SK-N-SH (cell line): ENCODE data around the gene RLBP1. TPM values are rescaled to one million over a fixed set of nuclear protein-coding genes. Genes with fewer than 3 reads are reported as not detected.

Experiments
- CTCF ChIA-PET: fragments of 300-600, 350-600 bp; formaldehyde crosslinking; extraction: SDS; loops from one replicate; lab custom pipeline; 2021; lab: Yijun Ruan, JAX
- POLR2A ChIA-PET: fragments of 350-600 bp; sonication (Branson Sonifier 250); formaldehyde crosslinking; extraction: SDS; loops from one replicate; lab custom pipeline; 2020; ENCODE audit warnings: antibody characterized with exemption, inconsistent platforms; lab: Yijun Ruan, JAX
- DNase-seq: peaks from one replicate; pipeline ENCODE4 v3.0.0; 2012
- H2AFZ ChIP-seq: fragments of 200-600 bp; sonication (generic); 2 replicates; pipeline ENCODE4 v1.8.1; 2016; ENCODE audit warnings: antibody characterized with exemption, mild to moderate bottlenecking, low read depth
- H3F3A ChIP-seq: fragments of 200-600 bp; sonication (generic); replicated peaks from 2 replicates; pipeline ENCODE3; 2016; ENCODE audit warnings: antibody characterized with exemption, mild to moderate bottlenecking; ENCODE audit not compliant: insufficient read depth
- H3K27ac ChIP-seq, 2 experiments: fragments of 200-500 bp in 1 of 2; fragments of 200-600 bp in 1 of 2; sonication (Bioruptor generic) in 1 of 2; sonication (generic), shearing (Covaris generic) in 1 of 2; 2 replicates each; pipeline versions ENCODE4 v1.5.1 to v1.6.1; 2014 to 2016; ENCODE audit warnings: low read depth in 2 of 2, inconsistent platforms in 1 of 2, low read length in 1 of 2, mild to moderate bottlenecking in 1 of 2, mixed read lengths in 1 of 2
- H3K27me3 ChIP-seq: fragments of 200-600 bp; sonication (generic), shearing (Covaris generic); 2 replicates; pipeline ENCODE4 v1.6.1; 2016; ENCODE audit warnings: mixed run types; ENCODE audit not compliant: insufficient read depth
- H3K36me3 ChIP-seq, 2 experiments: fragments of 200-500 bp in 1 of 2; fragments of 200-600 bp in 1 of 2; sonication (Bioruptor generic) in 1 of 2; sonication (generic) in 1 of 2; replicated peaks in 1 of 2; 2 replicates each; pipeline versions ENCODE3 to v1.5.1; 2014 to 2016; ENCODE audit warnings: low read length in 1 of 2, mild to moderate bottlenecking in 1 of 2; ENCODE audit not compliant: insufficient read depth in 2 of 2, control insufficient read depth in 1 of 2
- H3K4me1 ChIP-seq, 2 experiments: fragments of 200-500 bp in 1 of 2; fragments of 200-600 bp in 1 of 2; sonication (Bioruptor generic) in 1 of 2; sonication (generic), shearing (Covaris generic) in 1 of 2; 2 replicates each; pipeline versions ENCODE4 v1.5.1 to v1.6.1; 2014 to 2016; ENCODE audit warnings: low read depth in 1 of 2, low read length in 1 of 2, mixed run types in 1 of 2; ENCODE audit not compliant: insufficient read depth in 2 of 2, control insufficient read depth in 1 of 2
- H3K4me2 ChIP-seq: fragments of 200-600 bp; sonication (generic), shearing (Covaris generic); 2 replicates; pipeline ENCODE4 v1.6.1; 2017; ENCODE audit warnings: mixed run types
- H3K4me3 ChIP-seq, 2 experiments: fragments of 200-500 bp in 1 of 2; fragments of 200-600 bp in 1 of 2; sonication (Bioruptor generic) in 1 of 2; sonication (generic), shearing (Covaris generic) in 1 of 2; 2 replicates each; pipeline versions ENCODE4 v1.5.1 to v1.8.1; 2014 to 2016; ENCODE audit warnings: low read depth in 2 of 2, inconsistent platforms in 1 of 2, low read length in 1 of 2, mild to moderate bottlenecking in 1 of 2, mixed read lengths in 1 of 2, moderate library complexity in 1 of 2
- H3K79me2 ChIP-seq: fragments of 200-600 bp; sonication (generic); 2 replicates; pipeline ENCODE4 v1.8.1; 2017; ENCODE audit warnings: mild to moderate bottlenecking; ENCODE audit not compliant: insufficient read depth
- H3K9ac ChIP-seq: fragments of 200-600 bp; sonication (generic); 2 replicates; pipeline ENCODE4 v1.6.1; 2017; ENCODE audit warnings: mixed run types
- H3K9me2 ChIP-seq: fragments of 200-600 bp; sonication (generic); 2 replicates; pipeline ENCODE4 v1.6.1; 2017; ENCODE audit warnings: mixed run types
- H3K9me3 ChIP-seq: fragments of 200-600 bp; sonication (generic); 2 replicates; pipeline ENCODE4 v1.6.1; 2017; ENCODE audit warnings: mixed run types, mild to moderate bottlenecking, moderate library complexity
- H4K20me1 ChIP-seq: fragments of 200-600 bp; sonication (generic); 2 replicates; pipeline ENCODE4 v1.6.1; 2017; ENCODE audit warnings: mild to moderate bottlenecking, mixed run types; ENCODE audit not compliant: insufficient read depth
- CHD2 ChIP-seq: fragments of 150-350 bp; IDR thresholded peaks from 2 replicates; pipeline ENCODE4 v1.6.1; 2018; ENCODE audit warnings: low read length; ENCODE audit not compliant: partially characterized antibody
- EZH2phosphoT487 ChIP-seq: fragments of 200-600 bp; sonication (generic); IDR thresholded peaks from 2 replicates; pipeline ENCODE4 v1.6.1; 2017; ENCODE audit warnings: low read depth, mixed run types, mild to moderate bottlenecking, antibody characterized with exemption, moderate library complexity, borderline replicate concordance
- FOSL2 ChIP-seq: IDR thresholded peaks from 2 replicates; pipeline ENCODE4 v1.4.0; 2012; ENCODE audit warnings: low read depth, mild to moderate bottlenecking, moderate library complexity, borderline replicate concordance
- FOXJ3 ChIP-seq: sonication (generic); formaldehyde crosslinking; IDR thresholded peaks from 2 replicates; pipeline ENCODE4 v1.5.1; 2020; ENCODE audit warnings: mild to moderate bottlenecking, missing genetic modification reagents
- FOXM1 ChIP-seq: IDR thresholded peaks from 2 replicates; pipeline ENCODE4 v1.4.0; 2012; ENCODE audit warnings: low read depth, mild to moderate bottlenecking
- GABPA ChIP-seq: IDR thresholded peaks from 2 replicates; pipeline ENCODE4 v1.4.0; 2012; ENCODE audit warnings: low read depth, mild to moderate bottlenecking
- GATA2 ChIP-seq: sonication (generic); formaldehyde crosslinking; IDR thresholded peaks from 2 replicates; pipeline ENCODE4 v1.5.0; 2020; ENCODE audit warnings: mild to moderate bottlenecking, missing genetic modification reagents
- IRF3 ChIP-seq: fragments of 150-350 bp; IDR thresholded peaks from 2 replicates; pipeline ENCODE4 v1.6.1; 2016; ENCODE audit warnings: mild to moderate bottlenecking, low read depth, low read length
- JUND ChIP-seq: IDR thresholded peaks from 2 replicates; pipeline ENCODE4 v1.4.0; 2012
- NRF1 ChIP-seq: IDR thresholded peaks from 2 replicates; pipeline ENCODE4 v1.6.1; 2012; ENCODE audit warnings: low read depth, mild to moderate bottlenecking, low read length
- RAD21 ChIP-seq: IDR thresholded peaks from 2 replicates; pipeline ENCODE4 v1.6.1; 2012; ENCODE audit warnings: mild to moderate bottlenecking, low read length
- REST ChIP-seq: IDR thresholded peaks from 2 replicates; pipeline ENCODE4 v1.6.1; 2012; ENCODE audit warnings: mild to moderate bottlenecking, low read depth, low read length, moderate library complexity
- RFX5 ChIP-seq: IDR thresholded peaks from 2 replicates; pipeline ENCODE4 v1.6.1; 2012; ENCODE audit warnings: mild to moderate bottlenecking, improper control_type of control experiment, low read length
- SIN3A ChIP-seq: IDR thresholded peaks from 2 replicates; pipeline ENCODE4 v1.6.1; 2012; ENCODE audit warnings: low read depth, mild to moderate bottlenecking, low read length, moderate library complexity, borderline replicate concordance
- TAF1 ChIP-seq: IDR thresholded peaks from 2 replicates; pipeline ENCODE4 v1.6.1; 2012; ENCODE audit warnings: low read depth, mild to moderate bottlenecking, low read length, moderate library complexity, borderline replicate concordance
- USF1 ChIP-seq: IDR thresholded peaks from 2 replicates; pipeline ENCODE4 v1.4.0; 2012; ENCODE audit warnings: low read depth, borderline replicate concordance
- USF2 ChIP-seq: fragments of 150-350 bp; IDR thresholded peaks from 2 replicates; pipeline ENCODE4 v1.6.1; 2017; ENCODE audit warnings: antibody characterized with exemption, low read length, low read depth, borderline replicate concordance
- YY1 ChIP-seq: IDR thresholded peaks from 2 replicates; pipeline ENCODE4 v1.4.0; 2012; ENCODE audit warnings: low read depth, mild to moderate bottlenecking
- ZBTB33 ChIP-seq: IDR thresholded peaks from 2 replicates; pipeline ENCODE4 v1.4.0; 2012; ENCODE audit warnings: low read depth, borderline replicate concordance
- WGBS: methylation state at CpG from one replicate; pipeline ENCODE4 v1.1.6; 2017; ENCODE audit warnings: low lambda C conversion rate; 5-methylcytosine and 5-hydroxymethylcytosine counted together
- polyA plus RNA-seq, 3 experiments: library from polyadenylated mRNA; depleted of rRNA; stranded (reverse); fragments of >200 nt; gene quantifications; 2 replicates each; pipeline ENCODE4 v1.2.3, GENCODE V29; 2012

The RLBP1 gene
- polyA plus RNA-seq, 1 of the 3 experiments (the other 2 are of a cell fraction) = not detected

GRCh38 chr15:89217686-89218376 lies 3.5 kb downstream of the RLBP1 start:
- WGBS = 56% methylated on average over 5 of the region's 6 CpGs
- DNase-seq = no peak
- H3K36me3 ChIP-seq = no peaks in the 10 kb centered on the region
- H4K20me1 ChIP-seq = no peaks in the 10 kb centered on the region
- no peaks in the 10 kb centered on the region for H3K4me1 ChIP-seq
- H3K27me3 ChIP-seq = no peaks in the 10 kb centered on the region; the same call in 1 of the 2 replicates
- no peak overlapping the region for H3K9ac ChIP-seq
- H2AFZ ChIP-seq = no peak overlapping the region
- H3K9me3 ChIP-seq = no peaks in the 10 kb centered on the region
- POLR2A ChIA-PET = no interaction called here
- no peak overlapping the region for H3K27ac ChIP-seq
- H3K79me2 ChIP-seq = no peaks in the 10 kb centered on the region
- H3F3A ChIP-seq = no peaks in the 10 kb centered on the region
- CTCF ChIA-PET = interaction anchor here (1.1 to 4.3 kb wide), 3 partner anchors 11 to 43 kb away, joined by 3 to 39 read pairs (median 3); no protein-coding TSS in a partner anchor
- TF ChIP-seq RAD21 (no peak), IRF3 (no peak), EZH2phosphoT487 (no peak), SIN3A (no peak), ZBTB33 (no peak), GATA2 (no peak), YY1 (no peak), TAF1 (no peak), JUND (no peak), USF2 (no peak), GABPA (no peak), RFX5 (no peak), FOXM1 (no peak)
- no peak overlapping the region for H3K4me3 ChIP-seq
- no peak overlapping the region for H3K4me2 ChIP-seq
- H3K9me2 ChIP-seq = no peaks in the 10 kb centered on the region

- H3K4me3 ChIP-seq = no peak overlapping the region
- H3K4me2 ChIP-seq = no peak overlapping the region
- 80% methylated on average over 20 of the region's 20 CpGs for WGBS
- H2AFZ ChIP-seq = no peak overlapping the region
- H3F3A ChIP-seq = no peaks in the 10 kb centered on the region
- no peak overlapping the region for H3K27ac ChIP-seq
- no peaks in the 10 kb centered on the region for H3K9me3 ChIP-seq
- H4K20me1 ChIP-seq = no peaks in the 10 kb centered on the region
- no peak overlapping the region for H3K9ac ChIP-seq
- H3K79me2 ChIP-seq = no peaks in the 10 kb centered on the region
- DNase-seq = no peak
- H3K36me3 ChIP-seq = no peaks in the 10 kb centered on the region
- ChIA-PET POLR2A (no interaction called here), CTCF (interaction anchor here (1.1 to 4.3 kb wide), 3 partner anchors 10 to 42 kb away, joined by 3 to 39 read pairs (median 3); no protein-coding TSS in a partner anchor)
- no peaks in the 10 kb centered on the region for H3K4me1 ChIP-seq
- H3K9me2 ChIP-seq = no peaks in the 10 kb centered on the region
- no peaks in the 10 kb centered on the region; the same call in 1 of the 2 replicates for H3K27me3 ChIP-seq
- no peak for TF ChIP-seq RAD21
- TF ChIP-seq NRF1 = no peak
- no peak for TF ChIP-seq REST
- TF ChIP-seq FOXJ3 (CRISPR knock-in tag) = no peak
- TF ChIP-seq FOXM1 = no peak
- no peak for TF ChIP-seq RFX5
- no peak for TF ChIP-seq USF1
- no peak for TF ChIP-seq TAF1
- TF ChIP-seq CHD2 = no peak
- no peak for TF ChIP-seq FOSL2
These were observed 4.3 kb downstream of the RLBP1 start for GRCh38 chr15:89217031-89217430.
